ENCODE results near the gene GPC5. TPM values are rescaled to one million over a fixed set of nuclear protein-coding genes. Genes with fewer than 3 reads are reported as not detected.

Gene GPC5
- total RNA-seq, 1 donor from 2014 or later: 0.07 TPM

GRCh38 chr13:92412996-92413395 is 1014.6 kb downstream of the GPC5 start:
- no peak for DNase-seq (ENCODE audit: low spot score)
- no peaks in the 10 kb centered on the region for H4K20me1 ChIP-seq (ENCODE audit: low read depth)
- no peak for TF ChIP-seq EZH2phosphoT487 (IDR thresholded peaks at IDR 0.05)
- TF ChIP-seq EZH2 (IDR thresholded peaks at IDR 0.05): no peak
- TF ChIP-seq, protein P1, sequence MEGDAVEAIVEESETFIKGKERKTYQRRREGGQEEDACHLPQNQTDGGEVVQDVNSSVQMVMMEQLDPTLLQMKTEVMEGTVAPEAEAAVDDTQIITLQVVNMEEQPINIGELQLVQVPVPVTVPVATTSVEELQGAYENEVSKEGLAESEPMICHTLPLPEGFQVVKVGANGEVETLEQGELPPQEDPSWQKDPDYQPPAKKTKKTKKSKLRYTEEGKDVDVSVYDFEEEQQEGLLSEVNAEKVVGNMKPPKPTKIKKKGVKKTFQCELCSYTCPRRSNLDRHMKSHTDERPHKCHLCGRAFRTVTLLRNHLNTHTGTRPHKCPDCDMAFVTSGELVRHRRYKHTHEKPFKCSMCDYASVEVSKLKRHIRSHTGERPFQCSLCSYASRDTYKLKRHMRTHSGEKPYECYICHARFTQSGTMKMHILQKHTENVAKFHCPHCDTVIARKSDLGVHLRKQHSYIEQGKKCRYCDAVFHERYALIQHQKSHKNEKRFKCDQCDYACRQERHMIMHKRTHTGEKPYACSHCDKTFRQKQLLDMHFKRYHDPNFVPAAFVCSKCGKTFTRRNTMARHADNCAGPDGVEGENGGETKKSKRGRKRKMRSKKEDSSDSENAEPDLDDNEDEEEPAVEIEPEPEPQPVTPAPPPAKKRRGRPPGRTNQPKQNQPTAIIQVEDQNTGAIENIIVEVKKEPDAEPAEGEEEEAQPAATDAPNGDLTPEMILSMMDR (IDR thresholded peaks at IDR 0.05): no peak
- no peaks in the 10 kb centered on the region for H3K27me3 ChIP-seq
- Mint-ChIP-seq H3K9me3 (no peaks in the 10 kb centered on the region), H3K4me1 (no peaks in the 10 kb centered on the region), H3K27ac (no peak overlapping the region), H3K27me3 (ENCODE audit: insufficient read depth, low read depth) (no peaks in the 10 kb centered on the region), H3K36me3 (no peaks in the 10 kb centered on the region), H3K4me3 (no peak overlapping the region)
- no peaks in the 10 kb centered on the region for H3K36me3 ChIP-seq
- no peaks in the 10 kb centered on the region for H3K4me1 ChIP-seq
- no peak overlapping the region for H3K9ac ChIP-seq
- H3K4me2 ChIP-seq: no peak overlapping the region
- no peak overlapping the region for H3K4me3 ChIP-seq
- no peak overlapping the region for H3K27ac ChIP-seq
- H3F3A ChIP-seq (ENCODE audit: low read depth): no peaks in the 10 kb centered on the region
- H3K9me3 ChIP-seq (ENCODE audit: low read depth): no peaks in the 10 kb centered on the region
- H3K79me2 ChIP-seq (ENCODE audit: low read depth): no peaks in the 10 kb centered on the region
- H2AFZ ChIP-seq (replicated peaks): no peak overlapping the region

DNA sequence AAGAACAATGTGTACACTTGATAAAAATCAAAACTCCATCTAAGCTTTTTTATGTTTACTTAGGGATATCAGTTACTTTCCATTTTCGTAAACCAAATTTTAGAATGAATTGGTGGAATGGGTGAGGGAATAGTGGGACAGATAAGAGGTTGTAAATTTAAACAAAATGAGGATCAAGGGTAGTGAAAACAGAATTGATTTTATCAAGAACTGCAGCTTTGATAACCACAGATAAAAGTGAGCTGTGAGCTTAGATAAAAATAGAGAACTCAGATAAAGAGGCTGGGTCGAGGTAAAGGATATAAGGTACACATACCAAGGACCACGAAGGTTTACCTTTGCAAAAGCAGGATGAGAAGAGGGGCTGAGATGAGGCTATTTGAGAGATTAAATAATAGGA is 1015.0 kb downstream of the GPC5 start:
- TF ChIP-seq, protein P1 (IDR thresholded peaks at IDR 0.05): no peak
- TF ChIP-seq EZH2phosphoT487 (IDR thresholded peaks at IDR 0.05) (no peak), EZH2 (IDR thresholded peaks at IDR 0.05) (no peak)
- Mint-ChIP-seq H3K4me3 (no peak overlapping the region), H3K9me3 (no peaks in the 10 kb centered on the region), H3K4me1 (no peaks in the 10 kb centered on the region), H3K27me3 (ENCODE audit: insufficient read depth, low read depth) (no peaks in the 10 kb centered on the region), H3K36me3 (no peaks in the 10 kb centered on the region), H3K27ac (no peak overlapping the region)
- H2AFZ ChIP-seq (replicated peaks): no peak overlapping the region
- no peaks in the 10 kb centered on the region for H3F3A ChIP-seq (ENCODE audit: low read depth)
- H3K27ac ChIP-seq: no peak overlapping the region
- H3K9me3 ChIP-seq (ENCODE audit: low read depth): no peaks in the 10 kb centered on the region
- no peaks in the 10 kb centered on the region for H4K20me1 ChIP-seq (ENCODE audit: low read depth)
- no peaks in the 10 kb centered on the region for H3K79me2 ChIP-seq (ENCODE audit: low read depth)
- H3K4me2 ChIP-seq: no peak overlapping the region
- H3K9ac ChIP-seq: no peak overlapping the region
- H3K4me1 ChIP-seq: no peaks in the 10 kb centered on the region
- no peaks in the 10 kb centered on the region for H3K36me3 ChIP-seq
- no peaks in the 10 kb centered on the region for H3K27me3 ChIP-seq
- no peak overlapping the region for H3K4me3 ChIP-seq
- DNase-seq (ENCODE audit: low spot score): no peak

- no peaks in the 10 kb centered on the region for H3K27me3 Mint-ChIP-seq (ENCODE audit: insufficient read depth, low read depth)
Measured at GRCh38 chr13:92414851-92415250, 1016.4 kb downstream of the GPC5 start.

More at GRCh38 chr13:92414851-92415250, 1016.4 kb downstream of the GPC5 start:
- Histone ChIP-seq H3K9ac (no peak overlapping the region), H3K4me1 (no peaks in the 10 kb centered on the region), H4K20me1 (ENCODE audit: low read depth) (no peaks in the 10 kb centered on the region), H3K9me3 (ENCODE audit: low read depth) (no peaks in the 10 kb centered on the region), H2AFZ (replicated peaks) (no peak overlapping the region), H3K4me3 (no peak overlapping the region), H3K27ac (no peak overlapping the region), H3K36me3 (no peaks in the 10 kb centered on the region), H3K4me2 (no peak overlapping the region), H3K27me3 (no peaks in the 10 kb centered on the region), H3K79me2 (ENCODE audit: low read depth) (no peaks in the 10 kb centered on the region), H3F3A (ENCODE audit: low read depth) (no peaks in the 10 kb centered on the region)
- DNase-seq (ENCODE audit: low spot score): no peak
- H3K4me1 Mint-ChIP-seq: peaks cover 3% of the 10 kb centered on the region
- no peak overlapping the region for H3K4me3 Mint-ChIP-seq
- TF ChIP-seq, protein P1 (IDR thresholded peaks at IDR 0.05): no peak
- TF ChIP-seq EZH2phosphoT487 (IDR thresholded peaks at IDR 0.05) (no peak), EZH2 (IDR thresholded peaks at IDR 0.05) (no peak)
- no peaks in the 10 kb centered on the region for H3K36me3 Mint-ChIP-seq
- H3K27ac Mint-ChIP-seq: no peak overlapping the region
- no peaks in the 10 kb centered on the region for H3K9me3 Mint-ChIP-seq
